NCI-H128 (cell line): Measurements from ENCODE around the gene ZMYND8.

Experiments used
- DNase-seq: peaks from one replicate; lab custom pipeline; 2025; ENCODE audit not compliant: unreplicated experiment; lab: John Stamatoyannopoulos, UW

ZMYND8 gene

GRCh38 chr20:47354714-47355488, 1.6 kb downstream of the ZMYND8 start:
- DNase-seq = no peak

DNA sequence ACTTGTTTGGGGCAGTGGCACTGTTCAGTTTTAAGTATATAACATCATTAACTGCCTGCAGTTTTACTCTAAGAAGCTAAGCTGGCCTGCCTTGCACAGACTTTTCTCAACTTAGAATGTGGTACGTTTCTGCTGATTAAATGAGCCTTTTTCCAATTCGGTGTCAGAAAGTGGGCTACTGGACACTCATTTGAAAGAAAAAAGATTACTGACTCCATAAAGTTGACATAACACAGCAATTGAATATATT, 2.1 kb downstream of the ZMYND8 start:
- no peak for DNase-seq

DNA sequence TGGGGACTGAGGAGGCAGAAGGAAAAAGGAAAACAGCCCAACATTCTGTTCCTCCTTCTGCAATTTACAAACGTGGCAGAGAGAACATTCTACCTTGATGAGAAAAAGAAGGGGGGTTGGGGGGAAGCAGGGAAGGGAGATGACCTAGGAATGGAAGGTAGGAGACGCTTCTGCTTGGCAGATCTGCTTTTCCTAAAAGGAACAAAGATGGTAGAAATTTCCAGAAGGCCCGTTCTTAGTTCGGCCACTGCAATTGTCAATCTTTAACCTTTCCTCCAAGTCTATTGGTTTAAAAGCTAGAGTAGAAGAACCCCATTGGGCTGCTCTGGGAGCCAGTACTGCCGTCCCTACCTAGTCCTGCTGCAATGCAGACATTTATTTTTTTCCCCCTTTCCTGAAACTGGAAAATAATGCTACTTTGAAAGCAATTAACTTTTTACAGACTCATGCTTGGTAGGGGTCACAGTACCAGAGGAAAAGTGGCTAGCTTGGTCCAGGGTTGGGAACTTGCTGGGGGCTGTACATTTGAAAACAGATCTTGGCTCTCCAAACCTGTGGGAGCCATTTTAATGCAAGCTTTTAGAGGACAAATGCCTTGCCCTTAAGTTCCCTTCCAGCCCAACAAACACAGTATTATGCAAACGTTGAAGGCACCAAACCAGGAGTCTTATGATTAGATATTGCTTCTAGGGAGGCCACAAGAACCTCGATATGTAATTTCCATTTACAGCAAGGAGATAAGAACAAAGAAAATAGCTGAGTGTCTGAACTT, 2.6 kb downstream of the ZMYND8 start:
- no peak for DNase-seq

DNA sequence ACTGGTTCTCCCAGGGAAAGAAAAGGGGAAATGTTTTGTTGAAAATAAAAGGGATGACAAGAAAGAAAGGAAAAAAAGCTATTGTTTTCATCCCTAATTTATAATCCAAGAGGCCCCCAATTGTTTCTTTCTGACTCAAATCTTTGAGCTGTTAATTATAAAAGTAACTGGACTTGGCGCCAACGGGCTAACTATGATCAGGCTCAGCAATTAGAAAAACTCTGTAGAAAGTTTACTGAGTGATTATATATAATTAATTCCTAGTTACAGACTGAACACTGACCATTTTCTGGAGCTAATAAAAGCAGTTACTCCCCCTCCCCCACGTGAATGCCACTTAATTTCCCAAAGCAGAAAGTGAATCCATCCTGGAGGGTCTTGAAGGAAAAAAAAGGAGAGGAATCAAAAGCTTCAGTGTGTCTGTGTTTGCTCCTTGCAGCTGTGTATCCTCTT, 3.2 kb downstream of the ZMYND8 start:
- no peak for DNase-seq

- DNase-seq = peak; percentile 44
Measured at GRCh38 chr20:47352332-47353238, 3.9 kb downstream of the ZMYND8 start.

- DNase-seq = no peak
Measured at GRCh38 chr20:47351643-47352331, 4.7 kb downstream of the ZMYND8 start.

- no peak for DNase-seq
Measured at GRCh38 chr20:47350691-47351545, 5.6 kb downstream of the ZMYND8 start.

- no peak for DNase-seq
Measured at GRCh38 chr20:47350181-47350550, 6.3 kb downstream of the ZMYND8 start.

GRCh38 chr20:47349365-47350180, 6.9 kb downstream of the ZMYND8 start:
- no peak for DNase-seq

- no peak for DNase-seq
Measured at GRCh38 chr20:47348539-47349142, 7.9 kb downstream of the ZMYND8 start.

GRCh38 chr20:47347661-47348435, 8.7 kb downstream of the ZMYND8 start:
- DNase-seq = no peak

DNA sequence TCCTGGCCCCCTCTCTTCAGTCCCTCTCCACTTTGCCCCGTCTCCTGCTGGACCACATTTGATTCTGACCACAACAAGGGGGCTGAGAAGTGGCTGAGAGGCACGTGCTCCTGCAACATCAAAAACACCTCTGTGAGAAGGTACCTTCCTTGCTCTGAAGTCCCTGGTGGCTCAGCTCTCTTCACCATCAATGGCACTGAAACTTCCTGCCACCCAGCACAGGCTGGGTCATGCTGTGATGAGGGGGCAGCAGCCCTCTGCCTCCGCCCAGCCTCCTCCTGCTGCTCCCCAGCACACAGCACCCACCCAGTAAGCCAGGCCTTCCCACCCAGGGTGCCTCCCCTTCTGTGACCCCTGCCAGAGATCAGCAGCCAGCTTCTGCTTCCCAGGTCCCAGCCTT, 10.3 kb downstream of the ZMYND8 start:
- DNase-seq = no peak

GRCh38 chr20:47345214-47345613, 11.3 kb downstream of the ZMYND8 start:
- no peak for DNase-seq

- DNase-seq = no peak
Measured at GRCh38 chr20:47343007-47343472, 13.5 kb downstream of the ZMYND8 start.

DNA sequence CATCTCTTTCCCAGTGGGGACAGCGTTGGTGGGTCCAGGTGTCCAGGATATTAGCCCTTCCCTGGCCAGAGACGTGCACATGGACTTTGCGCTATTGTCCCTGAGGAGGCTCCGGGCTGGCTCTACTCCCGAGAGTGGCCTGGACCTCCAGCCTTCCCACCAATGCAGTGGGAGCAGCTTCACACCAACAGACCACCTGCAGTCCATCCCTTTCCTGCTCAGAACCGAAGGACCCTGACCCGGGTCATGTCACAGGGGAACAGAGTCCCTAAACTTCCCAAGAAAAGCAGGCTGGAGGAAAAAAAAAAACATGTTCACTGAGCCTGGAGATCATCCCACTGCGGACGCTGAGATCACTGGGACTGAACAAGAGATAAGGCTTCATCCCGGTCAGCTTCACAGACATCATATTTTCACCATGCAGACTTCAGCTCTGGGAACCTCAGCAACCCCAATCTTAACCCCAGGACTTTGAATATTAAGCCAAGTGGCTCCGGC, 18.3 kb downstream of the ZMYND8 start:
- DNase-seq = no peak

DNA sequence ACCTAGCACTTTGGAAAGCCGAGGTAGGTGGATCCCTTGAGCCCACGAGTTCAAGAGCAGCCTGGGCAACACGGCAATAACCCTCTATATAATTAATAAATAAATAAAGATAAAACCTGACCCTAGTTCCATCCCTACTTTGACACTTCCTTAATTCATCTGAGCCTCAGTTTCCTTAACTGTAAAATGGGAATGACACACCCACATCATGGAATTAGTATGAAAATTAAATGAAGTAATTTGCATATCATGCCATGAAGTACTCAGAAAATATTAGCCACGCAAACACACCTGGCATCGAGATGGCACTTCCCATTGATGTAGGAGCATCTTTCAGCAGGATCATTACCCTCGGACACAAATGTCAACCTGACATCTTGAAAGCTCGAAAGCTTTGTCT, 19.1 kb downstream of the ZMYND8 start:
- DNase-seq = no peak

DNA sequence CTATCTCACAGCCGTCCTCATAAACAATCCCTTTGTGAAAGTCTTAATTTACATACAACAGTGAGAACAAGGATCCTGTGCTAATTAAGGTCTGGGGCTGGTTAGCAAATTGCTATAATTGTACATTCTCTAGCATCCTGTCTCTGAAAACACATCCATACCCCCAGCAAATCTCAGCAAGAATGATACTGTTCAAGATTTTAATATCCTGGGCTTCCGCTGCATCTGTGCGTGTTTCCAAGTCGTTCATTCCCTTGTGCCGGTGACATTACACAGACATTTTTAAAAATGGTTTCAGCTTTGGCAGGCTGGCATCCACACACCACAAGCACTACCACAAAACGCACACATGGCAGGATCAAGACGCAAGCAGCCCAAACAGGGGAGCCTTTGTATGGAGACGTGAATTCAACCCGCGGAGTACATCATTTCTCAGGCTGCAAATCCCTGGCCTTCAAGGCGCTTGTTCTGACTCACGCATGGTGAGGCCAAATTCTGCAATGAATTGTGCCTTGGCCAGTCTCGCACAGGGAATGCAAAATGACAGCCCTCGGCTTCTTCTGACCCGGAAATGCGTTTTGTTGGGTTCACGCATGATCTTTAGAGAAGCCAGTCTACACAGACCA, 20.3 kb downstream of the ZMYND8 start:
- DNase-seq = no peak
